ENCODE data around the gene EIF5AL1.

DNA sequence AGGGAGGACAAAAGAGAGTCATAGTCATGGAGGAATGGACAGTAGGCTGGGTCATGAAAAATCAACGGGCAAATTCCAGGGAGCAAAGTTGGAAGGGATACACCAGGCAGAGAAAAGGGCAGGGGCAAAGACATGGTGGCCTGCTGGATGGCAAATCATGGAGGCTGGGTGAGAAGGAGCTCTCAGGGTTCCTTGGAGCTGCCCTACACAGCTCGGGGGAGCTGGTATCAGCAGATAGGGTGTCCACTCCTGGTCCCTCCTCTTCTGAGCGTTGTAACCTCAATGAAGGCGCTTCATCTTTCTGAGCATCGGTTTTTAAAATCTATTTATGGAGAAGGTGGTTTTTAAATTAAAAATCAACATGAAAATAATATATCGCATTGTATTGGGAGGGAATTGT lies 27.9 kb upstream of the EIF5AL1 start:
- TF ChIP-seq ZNF317 (CRISPR knock-in tag; IDR thresholded peaks at IDR 0.05) (no peak), MYNN (CRISPR knock-in tag; IDR thresholded peaks at IDR 0.05; ENCODE audit: low read depth) (no peak), ZNF746 (CRISPR knock-in tag; IDR thresholded peaks at IDR 0.05) (no peak), HOXA7 (CRISPR knock-in tag; IDR thresholded peaks at IDR 0.05) (no peak)
- TF ChIP-seq, protein P1, sequence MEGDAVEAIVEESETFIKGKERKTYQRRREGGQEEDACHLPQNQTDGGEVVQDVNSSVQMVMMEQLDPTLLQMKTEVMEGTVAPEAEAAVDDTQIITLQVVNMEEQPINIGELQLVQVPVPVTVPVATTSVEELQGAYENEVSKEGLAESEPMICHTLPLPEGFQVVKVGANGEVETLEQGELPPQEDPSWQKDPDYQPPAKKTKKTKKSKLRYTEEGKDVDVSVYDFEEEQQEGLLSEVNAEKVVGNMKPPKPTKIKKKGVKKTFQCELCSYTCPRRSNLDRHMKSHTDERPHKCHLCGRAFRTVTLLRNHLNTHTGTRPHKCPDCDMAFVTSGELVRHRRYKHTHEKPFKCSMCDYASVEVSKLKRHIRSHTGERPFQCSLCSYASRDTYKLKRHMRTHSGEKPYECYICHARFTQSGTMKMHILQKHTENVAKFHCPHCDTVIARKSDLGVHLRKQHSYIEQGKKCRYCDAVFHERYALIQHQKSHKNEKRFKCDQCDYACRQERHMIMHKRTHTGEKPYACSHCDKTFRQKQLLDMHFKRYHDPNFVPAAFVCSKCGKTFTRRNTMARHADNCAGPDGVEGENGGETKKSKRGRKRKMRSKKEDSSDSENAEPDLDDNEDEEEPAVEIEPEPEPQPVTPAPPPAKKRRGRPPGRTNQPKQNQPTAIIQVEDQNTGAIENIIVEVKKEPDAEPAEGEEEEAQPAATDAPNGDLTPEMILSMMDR (CRISPR knock-in tag; IDR thresholded peaks at IDR 0.05): no peak
- TF ChIP-seq, protein P2, sequence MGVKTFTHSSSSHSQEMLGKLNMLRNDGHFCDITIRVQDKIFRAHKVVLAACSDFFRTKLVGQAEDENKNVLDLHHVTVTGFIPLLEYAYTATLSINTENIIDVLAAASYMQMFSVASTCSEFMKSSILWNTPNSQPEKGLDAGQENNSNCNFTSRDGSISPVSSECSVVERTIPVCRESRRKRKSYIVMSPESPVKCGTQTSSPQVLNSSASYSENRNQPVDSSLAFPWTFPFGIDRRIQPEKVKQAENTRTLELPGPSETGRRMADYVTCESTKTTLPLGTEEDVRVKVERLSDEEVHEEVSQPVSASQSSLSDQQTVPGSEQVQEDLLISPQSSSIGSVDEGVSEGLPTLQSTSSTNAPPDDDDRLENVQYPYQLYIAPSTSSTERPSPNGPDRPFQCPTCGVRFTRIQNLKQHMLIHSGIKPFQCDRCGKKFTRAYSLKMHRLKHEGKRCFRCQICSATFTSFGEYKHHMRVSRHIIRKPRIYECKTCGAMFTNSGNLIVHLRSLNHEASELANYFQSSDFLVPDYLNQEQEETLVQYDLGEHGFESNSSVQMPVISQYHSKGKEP (CRISPR knock-in tag; IDR thresholded peaks at IDR 0.05): no peak
